ENCODE data around the gene RHOF.

RHOF gene, protein sequence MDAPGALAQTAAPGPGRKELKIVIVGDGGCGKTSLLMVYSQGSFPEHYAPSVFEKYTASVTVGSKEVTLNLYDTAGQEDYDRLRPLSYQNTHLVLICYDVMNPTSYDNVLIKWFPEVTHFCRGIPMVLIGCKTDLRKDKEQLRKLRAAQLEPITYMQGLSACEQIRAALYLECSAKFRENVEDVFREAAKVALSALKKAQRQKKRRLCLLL

DNA sequence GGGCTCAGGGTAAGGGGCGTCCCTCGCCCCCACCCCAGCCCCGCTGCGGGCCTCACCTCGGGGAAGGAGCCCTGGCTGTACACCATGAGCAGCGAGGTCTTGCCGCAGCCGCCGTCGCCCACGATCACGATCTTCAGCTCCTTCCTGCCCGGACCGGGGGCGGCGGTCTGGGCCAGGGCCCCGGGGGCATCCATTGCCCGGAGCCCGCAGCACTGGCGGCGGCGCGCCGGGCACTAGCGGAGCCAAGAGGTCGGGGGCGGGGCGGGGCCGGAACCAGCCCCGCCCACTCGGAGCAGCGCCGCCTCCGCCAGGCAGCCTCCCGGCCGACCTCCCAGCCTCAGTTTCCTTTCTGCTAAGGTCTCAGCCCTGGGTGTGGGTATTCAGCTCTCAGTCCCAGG, at the start of gene RHOF:
RHOF (minus strand) TSS at position 249 of the 398 bp plus-strand sequence; CDS start at position 194, 55 bp downstream.
- no peak for DNase-seq

DNA sequence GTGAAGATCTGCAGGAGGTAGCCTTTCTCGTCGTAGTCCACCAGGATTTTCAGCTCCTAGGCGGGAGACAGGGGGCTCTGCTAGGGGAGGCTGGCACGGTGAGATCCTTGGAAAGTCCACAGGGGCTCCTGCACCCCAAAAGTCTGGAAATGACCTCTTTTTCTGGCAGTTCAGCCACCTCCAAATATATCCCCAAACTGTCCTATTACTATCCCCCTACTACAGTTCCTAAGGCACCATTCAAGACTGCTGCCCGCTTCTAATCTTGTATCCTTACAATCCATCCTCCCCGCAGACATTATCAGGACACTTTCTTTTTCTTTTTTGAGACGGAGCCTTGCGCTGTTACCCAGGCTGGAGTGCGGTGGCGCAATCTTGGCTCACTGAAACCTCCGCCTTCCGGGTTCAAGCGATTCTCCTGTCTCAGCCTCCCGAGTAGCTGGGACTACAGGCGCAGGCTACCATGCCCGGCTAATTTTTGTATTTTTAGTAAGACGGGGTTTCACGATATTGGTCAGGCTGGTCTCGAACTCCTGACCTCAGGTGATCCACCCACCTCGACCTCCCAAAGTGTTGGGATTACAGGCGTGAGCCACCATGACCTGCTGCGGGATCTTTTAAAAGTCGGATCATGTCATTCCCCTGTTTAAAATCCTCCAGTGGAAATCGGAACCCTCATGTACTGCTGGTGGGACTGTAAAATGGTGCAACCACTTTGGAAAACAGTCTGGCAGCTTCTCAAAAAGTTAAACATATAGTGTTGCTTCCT, 46.7 kb upstream of the RHOF start:
- no peak for DNase-seq

DNA sequence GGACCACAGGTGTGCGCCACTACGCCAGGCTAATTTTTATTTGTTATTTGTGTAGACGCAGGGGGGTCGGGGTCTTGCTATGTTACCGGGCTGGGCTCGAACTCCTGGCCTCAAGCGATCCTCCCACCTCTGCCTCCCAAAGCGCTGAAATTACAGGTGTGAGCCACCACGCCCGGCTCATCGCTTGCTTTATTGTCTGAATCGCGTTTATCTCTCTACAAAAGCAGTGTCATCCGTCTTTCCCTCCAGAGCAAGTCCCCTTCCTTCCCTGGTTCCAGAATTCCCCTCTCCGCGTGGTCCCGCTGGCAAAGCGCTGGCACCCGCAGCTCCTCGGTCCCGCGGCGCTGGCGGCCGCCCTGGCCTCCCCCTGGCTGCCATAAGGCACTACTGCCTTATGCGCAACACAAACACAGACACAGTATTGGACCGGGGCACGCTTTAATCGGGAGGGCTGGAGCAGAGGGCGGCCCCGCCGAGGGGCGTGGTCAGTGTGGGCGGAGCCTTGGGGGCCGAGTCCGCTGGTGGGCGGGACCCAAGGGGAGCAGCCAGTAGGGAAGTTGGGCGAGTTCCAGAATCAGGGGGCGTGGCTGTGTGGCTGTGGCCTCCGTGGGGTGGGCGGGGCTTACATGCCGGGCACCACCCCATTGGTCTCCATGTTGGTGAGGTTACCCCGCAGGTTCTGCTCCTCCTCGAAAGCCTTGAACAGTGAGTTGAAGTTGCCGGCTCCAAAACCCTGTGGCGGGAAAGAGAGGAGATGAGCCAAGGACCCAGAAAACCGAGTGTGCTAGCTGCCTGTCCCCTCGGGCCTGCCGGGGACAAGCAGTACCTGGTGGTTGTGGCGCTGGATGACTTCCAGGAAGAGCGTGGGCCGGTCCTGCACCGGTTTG, 45.9 kb upstream of the RHOF start:
- peak; percentile 98 for DNase-seq

DNA sequence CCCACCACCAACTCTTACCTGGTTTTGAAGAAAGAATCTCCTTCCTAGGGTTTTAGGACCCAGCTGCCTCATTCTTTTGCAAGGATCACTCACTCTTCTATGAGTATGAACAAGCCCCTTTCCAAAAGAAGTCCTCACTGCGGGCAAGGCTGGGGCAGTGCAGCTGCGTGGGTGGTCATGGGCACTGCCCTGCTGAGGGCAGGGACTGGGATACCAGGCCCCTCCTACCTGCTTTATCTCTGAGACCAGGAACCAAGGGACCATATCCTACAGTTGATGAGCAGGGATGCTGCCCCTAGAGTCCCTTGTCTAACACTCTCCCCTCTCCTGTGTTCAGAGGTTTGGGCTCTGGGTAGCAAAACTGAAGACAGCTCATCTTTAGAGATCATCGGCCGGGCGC, 44.6 kb upstream of the RHOF start:
- no peak for DNase-seq

DNA sequence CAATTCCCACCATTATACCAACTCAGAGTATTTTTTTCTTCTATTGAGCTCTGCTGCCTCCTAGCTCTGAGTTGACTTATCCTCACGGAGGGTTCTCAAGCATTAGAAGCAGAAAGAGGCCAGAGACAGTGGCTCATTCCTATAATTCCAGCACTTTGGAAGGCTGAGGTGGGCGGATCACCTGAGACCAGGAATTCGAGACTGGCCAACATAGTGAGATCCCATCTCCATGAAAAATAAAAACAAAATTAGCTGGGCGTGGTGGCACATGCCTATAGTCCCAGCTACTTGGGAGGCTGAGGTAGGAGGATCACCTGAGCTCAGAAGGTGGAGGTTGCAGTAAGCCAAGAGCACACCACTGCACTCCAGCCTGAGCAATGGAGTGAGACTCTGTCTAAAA, 44.2 kb upstream of the RHOF start:
- DNase-seq = no peak

DNA sequence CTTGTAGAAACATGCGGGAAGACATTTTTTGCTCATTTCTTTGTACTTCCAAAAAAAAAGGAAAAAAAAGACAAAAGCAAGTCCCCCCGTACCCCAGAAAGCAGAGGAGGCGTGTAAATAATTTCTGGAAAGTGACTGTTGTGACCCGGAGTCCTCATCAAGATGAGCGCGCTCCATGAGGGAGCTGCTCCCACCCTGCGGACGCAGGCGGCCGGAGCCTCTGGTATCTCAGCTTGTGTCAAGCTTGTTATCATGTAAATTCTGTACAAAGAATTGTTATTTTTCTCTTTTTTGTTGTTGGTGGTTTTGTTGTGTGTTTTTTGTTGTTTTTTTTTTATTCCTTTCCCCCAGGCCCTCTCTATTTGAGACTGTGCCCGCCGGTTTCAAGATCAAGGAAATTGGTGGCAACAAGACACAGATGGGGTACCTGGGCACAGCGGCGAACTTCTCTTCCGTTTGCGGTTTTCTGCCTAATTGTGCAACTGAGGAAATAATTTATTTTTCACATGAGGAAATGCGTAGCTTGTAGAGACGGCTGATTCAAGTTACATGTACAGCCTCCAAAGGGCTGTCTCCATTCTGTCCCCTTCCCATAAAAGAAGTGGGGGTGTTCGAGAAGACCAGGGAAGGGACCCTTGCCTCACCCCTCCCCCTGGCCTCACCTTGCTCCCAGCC, 38.2 kb upstream of the RHOF start:
- no peak for DNase-seq

DNA sequence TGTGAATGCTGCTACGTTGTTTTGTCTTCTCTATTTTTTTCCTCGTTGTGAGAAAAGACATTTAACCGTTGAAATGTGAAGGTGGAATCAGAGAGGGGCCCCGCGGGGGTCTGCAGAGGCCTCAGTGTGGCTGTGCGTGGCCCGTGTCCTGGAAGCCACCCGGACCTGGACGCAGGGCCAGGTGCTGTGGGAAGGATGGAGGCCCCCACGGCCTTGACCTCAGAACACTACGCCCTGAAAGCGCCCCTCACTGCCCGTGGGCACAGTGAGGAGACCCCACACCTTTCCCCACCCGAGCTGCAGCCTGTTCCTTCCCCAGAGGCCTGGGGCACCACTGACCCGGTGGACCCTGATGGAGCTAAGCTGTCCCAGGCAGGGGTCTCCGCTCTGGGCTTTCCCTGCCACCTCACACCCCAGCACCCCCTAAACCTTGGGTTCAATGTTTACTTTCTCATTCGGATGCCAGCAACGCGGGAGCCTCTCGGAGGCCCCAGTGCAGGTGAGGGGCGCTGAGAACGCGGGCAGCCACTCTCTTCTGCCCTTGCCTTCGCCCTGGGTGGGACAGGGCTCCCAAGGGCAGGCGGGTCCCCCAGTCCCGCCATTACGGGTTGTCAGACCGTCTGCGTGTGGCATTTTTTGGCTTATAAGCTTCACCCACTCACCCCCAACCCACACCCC, 37.2 kb upstream of the RHOF start:
- no peak for DNase-seq

DNA sequence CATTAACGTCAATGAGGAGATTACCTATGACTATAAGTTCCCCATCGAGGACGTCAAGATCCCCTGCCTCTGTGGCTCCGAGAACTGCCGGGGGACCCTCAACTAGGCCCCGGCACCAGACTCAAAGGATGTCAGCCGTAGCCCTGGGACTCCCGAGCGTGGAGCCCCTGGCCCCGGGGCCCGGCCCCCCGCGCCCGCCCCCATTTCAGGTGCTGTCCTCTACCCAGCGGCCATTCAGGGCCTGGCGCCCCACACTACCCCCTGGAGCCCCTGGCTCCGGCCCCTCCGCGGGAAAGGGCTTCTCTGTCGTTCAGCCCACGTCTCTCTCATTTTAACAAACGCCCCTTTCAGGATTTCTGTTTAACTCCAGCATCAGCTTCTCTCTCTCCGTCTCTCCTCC, 36.6 kb upstream of the RHOF start:
- no peak for DNase-seq

DNA sequence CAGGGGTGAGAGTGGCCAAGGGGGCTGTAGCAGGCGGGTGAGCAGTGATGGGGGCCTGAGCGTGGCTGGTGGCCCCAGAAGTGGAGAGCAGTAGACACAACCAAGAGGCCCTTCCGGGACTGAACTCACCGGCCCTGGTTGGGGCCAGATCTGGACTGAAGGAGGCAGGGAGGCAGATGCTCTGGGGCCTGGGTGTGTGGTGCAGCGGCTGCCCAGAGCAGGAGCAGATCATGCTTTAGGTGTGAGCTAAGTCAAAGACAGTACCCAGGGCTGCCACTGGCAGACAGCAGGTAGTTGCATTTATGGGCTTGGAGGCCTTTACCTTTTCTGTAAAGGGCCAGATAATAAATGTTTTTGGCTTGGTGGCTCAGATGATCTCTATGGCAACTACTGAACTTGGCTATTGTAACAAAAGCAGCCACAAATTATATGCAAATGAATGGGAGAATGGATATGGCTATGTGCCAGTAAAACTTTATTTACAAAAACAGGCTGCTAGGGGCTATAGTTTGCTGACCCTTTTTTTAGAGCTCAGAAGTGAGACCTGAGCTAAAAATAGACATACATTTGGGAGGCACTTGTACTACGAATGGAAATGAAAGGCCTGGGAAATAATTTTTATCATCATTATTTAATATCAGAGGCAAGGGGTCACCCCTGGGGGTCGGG, 35.9 kb upstream of the RHOF start:
- no peak for DNase-seq

DNA sequence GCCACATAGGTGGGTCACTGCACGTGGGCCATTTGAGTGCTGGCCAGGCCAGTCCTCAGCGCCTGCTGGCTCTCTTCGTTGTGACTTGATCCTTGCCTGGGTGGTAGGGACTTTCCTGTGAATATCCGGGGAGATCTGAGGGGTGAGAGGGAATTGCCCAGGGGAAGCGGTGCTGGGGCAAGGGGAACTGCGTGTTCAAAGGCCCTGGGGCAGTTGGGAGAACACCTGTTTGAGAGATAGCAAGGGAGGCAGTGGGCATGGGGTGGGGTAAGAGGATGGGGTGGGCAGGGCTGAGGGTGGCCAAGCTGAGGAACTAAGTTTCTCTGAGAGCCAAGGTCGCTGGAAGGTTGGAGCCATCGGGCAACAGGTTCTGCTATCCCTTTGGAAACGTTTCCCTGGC, 35.3 kb upstream of the RHOF start:
- no peak for DNase-seq

DNA sequence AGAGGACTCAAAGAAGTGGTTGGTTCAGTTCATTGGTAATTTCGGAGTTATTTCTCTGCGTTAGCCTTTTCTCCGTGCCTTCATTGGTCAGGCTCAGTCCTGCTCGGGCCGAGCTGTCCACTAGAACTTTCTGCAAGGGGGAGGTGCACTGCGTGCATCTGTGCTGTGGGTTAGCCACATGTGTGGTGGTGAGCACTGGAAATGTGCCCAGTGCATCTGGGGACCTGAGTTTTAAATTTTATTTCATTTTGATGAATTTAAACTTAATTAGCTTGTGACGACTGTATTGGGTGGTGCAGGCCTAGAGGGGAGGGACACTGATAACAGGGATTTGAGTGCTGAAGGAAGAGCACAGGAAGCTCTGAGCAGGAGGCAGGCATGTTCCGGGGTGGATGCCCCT, 34.8 kb upstream of the RHOF start:
- DNase-seq = no peak

DNA sequence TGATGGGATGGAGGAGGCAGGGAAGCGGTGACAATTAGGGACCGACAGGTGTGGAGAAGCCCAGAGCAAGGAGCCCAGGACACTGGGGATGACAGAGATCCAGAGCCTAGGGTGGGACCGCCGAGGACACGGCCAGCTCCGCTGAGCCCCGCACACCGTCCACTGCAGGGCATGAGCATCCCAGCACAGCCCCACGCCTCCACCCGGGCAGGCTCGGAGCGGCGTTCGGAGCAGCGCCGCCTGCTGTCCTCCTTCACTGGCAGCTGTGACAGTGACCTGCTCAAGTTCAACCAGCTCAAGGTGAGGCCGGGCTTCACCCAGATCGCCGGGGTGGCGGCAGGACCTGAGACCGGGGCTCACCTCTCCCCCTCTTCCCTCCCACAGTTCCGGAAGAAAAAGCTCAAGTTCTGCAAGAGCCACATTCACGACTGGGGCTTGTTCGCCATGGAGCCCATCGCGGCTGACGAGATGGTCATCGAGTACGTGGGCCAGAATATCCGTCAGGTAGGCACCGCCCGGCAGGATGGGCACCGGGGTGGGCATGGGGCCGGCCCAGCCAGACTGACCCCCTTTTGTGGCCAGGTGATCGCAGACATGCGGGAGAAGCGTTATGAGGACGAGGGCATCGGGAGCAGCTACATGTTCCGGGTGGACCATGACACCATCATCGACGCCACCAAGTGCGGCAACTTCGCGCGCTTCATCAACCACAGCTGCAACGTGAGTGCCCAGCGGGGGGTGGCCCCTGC, 34.0 kb upstream of the RHOF start:
- DNase-seq = no peak

DNA sequence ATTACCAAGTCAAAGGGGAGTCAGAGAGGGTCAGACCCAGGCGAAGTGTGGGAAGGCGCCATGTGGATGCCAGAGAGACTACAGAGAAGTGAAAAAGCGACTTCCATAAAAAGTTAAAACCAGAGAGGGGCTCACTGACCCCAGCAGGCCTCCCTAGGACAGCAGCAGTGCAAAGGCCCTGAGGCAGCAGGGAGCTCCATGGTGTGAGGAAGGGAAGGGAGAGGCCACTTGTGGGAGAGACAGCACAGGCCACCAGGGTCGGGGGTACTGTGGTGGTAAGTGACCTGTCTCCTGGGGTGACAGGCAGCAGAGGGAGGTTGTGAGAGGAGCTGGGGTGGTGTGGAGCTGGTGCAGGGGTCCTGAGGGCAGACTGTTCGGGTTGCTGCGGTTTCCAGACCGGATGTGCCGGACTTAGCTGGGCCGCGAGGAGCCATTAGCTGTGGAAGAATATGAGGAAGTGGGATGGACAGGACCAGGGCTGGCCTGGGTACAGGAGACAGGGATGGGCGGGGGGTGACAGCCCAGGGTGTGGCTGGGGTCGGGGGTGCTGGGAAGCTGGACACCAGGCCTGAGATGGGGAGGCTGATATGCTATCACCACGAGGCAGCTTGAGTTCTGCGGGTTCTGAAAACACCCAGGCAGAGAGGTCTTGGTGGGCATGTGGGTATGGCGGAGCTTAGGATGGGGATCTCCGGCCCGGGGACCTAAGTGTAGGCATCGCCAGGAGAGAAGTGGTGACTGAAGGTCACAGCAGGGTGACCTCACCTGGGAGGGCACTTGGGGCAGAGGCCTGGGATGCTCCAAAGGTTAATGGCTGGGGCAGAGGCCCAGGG, 33.0 kb upstream of the RHOF start:
- no peak for DNase-seq

DNA sequence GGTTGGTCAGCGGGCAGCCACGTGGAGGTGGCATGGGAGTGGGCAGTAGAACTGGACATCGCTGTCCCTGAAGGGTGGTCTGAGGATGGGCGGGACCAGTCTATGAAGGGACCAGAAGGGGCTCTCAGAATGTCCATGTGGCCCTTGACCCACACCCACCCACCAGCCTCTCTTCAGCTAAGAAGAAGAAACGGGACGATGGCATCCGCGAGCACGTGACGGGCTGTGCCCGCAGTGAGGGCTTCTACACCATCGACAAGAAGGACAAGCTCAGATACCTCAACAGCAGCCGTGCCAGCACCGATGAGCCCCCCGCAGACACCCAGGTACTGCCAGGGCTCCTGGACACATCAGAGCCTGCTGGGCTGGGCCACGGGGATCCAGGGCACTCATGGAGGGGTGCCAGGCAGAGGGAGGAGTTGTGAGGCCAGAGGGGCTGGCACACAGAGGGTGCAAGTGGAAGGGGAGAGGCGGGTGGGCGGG, 31.6 kb upstream of the RHOF start:
- DNase-seq = no peak

DNA sequence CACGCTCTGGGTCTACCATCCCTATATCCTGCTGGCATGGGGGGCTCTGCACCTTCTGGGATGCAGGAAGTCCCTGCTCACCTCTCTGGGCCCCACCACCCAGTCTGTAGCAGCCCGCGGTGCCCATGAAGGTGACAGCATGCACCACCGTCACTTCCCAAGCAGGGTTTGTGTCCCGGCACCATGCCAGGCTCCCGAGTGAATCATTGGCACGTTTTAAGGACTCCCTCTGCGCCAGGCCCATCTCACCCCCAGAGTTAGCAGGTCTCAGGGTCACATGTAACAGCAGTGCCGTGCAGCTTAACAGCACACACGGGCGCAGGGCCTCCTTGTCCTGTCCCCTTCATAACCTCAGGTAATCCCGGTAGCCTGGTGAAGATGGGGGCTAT, 30.2 kb upstream of the RHOF start:
- no peak for DNase-seq

DNA sequence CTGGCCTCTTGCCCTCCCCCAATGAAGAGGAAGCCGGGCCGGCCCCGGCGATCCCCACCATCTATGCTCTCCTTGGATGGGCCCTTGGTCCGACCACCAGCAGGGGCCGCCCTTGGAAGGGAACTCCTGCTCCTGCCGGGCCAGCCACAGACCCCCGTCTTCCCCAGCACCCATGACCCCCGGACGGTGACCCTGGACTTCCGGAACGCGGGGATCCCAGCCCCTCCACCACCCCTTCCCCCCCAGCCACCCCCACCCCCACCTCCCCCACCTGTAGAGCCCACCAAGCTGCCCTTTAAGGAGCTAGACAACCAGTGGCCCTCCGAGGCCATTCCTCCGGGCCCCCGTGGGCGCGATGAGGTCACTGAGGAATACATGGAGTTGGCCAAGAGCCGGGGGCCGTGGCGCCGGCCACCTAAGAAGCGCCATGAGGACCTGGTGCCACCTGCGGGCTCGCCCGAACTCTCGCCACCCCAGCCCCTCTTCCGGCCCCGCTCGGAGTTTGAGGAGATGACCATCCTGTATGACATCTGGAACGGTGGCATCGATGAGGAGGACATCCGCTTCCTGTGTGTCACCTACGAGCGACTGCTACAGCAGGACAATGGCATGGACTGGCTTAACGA, 29.7 kb upstream of the RHOF start:
- no peak for DNase-seq

DNA sequence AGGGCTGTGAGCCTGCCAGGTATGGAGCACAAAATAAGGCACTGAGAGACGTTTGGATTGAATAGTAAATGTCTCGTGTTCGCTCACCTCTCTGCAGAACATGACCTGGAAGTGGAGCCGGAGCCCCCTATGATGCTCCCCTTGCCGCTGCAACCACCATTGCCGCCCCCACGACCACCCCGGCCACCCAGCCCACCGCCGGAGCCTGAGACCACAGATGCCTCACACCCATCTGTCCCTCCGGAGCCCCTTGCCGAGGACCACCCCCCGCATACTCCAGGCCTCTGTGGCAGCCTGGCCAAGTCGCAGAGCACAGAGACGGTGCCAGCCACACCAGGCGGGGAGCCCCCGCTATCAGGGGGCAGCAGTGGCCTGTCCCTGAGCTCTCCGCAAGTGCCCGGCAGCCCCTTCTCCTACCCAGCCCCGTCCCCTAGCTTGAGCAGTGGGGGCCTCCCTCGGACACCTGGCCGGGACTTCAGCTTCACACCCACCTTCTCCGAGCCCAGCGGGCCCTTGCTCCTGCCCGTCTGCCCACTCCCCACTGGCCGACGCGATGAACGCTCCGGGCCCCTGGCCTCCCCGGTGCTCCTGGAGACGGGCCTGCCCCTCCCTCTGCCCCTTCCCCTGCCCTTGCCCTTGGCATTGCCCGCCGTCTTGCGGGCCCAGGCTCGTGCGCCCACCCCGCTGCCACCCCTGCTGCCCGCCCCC, 29.1 kb upstream of the RHOF start:
- no peak for DNase-seq

DNA sequence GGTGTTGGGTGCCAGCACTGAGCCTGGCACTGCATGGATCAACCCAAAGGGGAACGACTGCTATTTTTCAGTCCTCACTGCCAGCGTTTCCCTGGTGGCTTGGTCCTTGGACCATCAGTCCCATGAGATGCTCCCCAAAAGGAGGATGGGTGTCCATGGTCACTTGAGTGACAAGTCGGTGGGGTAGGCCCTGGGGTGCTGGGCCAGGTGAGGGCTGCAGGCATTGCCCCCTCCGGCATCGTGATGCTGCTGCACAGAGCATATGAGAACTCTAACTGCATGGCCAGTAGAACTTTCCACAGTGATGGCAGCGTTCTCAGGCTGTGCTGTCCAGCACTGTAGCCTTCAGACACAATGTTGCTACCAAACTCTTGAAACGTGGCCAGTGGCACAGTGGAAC, 26.6 kb upstream of the RHOF start:
- DNase-seq = no peak
